GM21825 (cell line): ENCODE measurements around the gene RBMS3.

Source experiments
- ATAC-seq: cut with Tn5 transposase; IDR thresholded peaks from one replicate; pipeline ENCODE4 v1.9.1; 2021; ENCODE audit warnings: mild to moderate bottlenecking, moderate library complexity; ENCODE audit not compliant: unreplicated experiment

The RBMS3 gene

GRCh38 chr3:29852767-29853166, 571.9 kb downstream of the RBMS3 start:
- no peak for ATAC-seq

GRCh38 chr3:29853841-29854397, 573.0 kb downstream of the RBMS3 start:
- ATAC-seq: no peak

- no peak for ATAC-seq
These were observed 574.0 kb downstream of the RBMS3 start for GRCh38 chr3:29854821-29855220.

- ATAC-seq: no peak
These were observed 578.9 kb downstream of the RBMS3 start for GRCh38 chr3:29859726-29860270.

- ATAC-seq: no peak
These were observed 583.9 kb downstream of the RBMS3 start for GRCh38 chr3:29864809-29865208.

- ATAC-seq: no peak
These were observed 587.8 kb downstream of the RBMS3 start for GRCh38 chr3:29868543-29869101.

- no peak for ATAC-seq
These were observed 589.3 kb downstream of the RBMS3 start for GRCh38 chr3:29870136-29870535.

GRCh38 chr3:29871087-29871486, 590.2 kb downstream of the RBMS3 start:
- no peak for ATAC-seq

- no peak for ATAC-seq
These were observed 599.9 kb downstream of the RBMS3 start for GRCh38 chr3:29880809-29881208.

- no peak for ATAC-seq
These were observed 606.6 kb downstream of the RBMS3 start for GRCh38 chr3:29887451-29887850.

- ATAC-seq: no peak
These were observed 608.3 kb downstream of the RBMS3 start for GRCh38 chr3:29889215-29889614.

- ATAC-seq: no peak
These were observed 609.9 kb downstream of the RBMS3 start for GRCh38 chr3:29890801-29891200.

- no peak for ATAC-seq
These were observed 612.2 kb downstream of the RBMS3 start for GRCh38 chr3:29892976-29893554.

- no peak for ATAC-seq
These were observed 616.0 kb downstream of the RBMS3 start for GRCh38 chr3:29896856-29897255.

- no peak for ATAC-seq
These were observed 617.5 kb downstream of the RBMS3 start for GRCh38 chr3:29898171-29898965.

GRCh38 chr3:29899021-29899420, 618.1 kb downstream of the RBMS3 start:
- ATAC-seq: no peak

- ATAC-seq: no peak
These were observed 620.2 kb downstream of the RBMS3 start for GRCh38 chr3:29901097-29901496.

GRCh38 chr3:29903600-29903999, 622.7 kb downstream of the RBMS3 start:
- no peak for ATAC-seq

GRCh38 chr3:29906906-29907305, 626.0 kb downstream of the RBMS3 start:
- ATAC-seq: no peak

- ATAC-seq: no peak
These were observed 631.9 kb downstream of the RBMS3 start for GRCh38 chr3:29912600-29913288.

- ATAC-seq: no peak
These were observed 634.1 kb downstream of the RBMS3 start for GRCh38 chr3:29914861-29915524.
